HG02885 (cell line): ENCODE data around the gene CDC25A.

Source experiments
- ATAC-seq: cut with Tn5 transposase; IDR thresholded peaks from one replicate; pipeline ENCODE4 v1.9.1; 2021; ENCODE audit warnings: mild to moderate bottlenecking; ENCODE audit not compliant: unreplicated experiment, poor library complexity

CDC25A gene

GRCh38 chr3:48143567-48143966, 44.6 kb downstream of the CDC25A start:
- ATAC-seq: no peak

GRCh38 chr3:48142316-48142870, 45.8 kb downstream of the CDC25A start:
- ATAC-seq: no peak

- ATAC-seq: no peak
Observed at GRCh38 chr3:48141604-48142137, 46.5 kb downstream of the CDC25A start.

GRCh38 chr3:48140936-48141603, 47.1 kb downstream of the CDC25A start:
- no peak for ATAC-seq

- no peak for ATAC-seq
Observed at GRCh38 chr3:48140336-48140757, 47.9 kb downstream of the CDC25A start.

- no peak for ATAC-seq
Observed at GRCh38 chr3:48137425-48137999, 50.7 kb downstream of the CDC25A start.

- no peak for ATAC-seq
Observed at GRCh38 chr3:48135552-48136495, 52.4 kb downstream of the CDC25A start.

GRCh38 chr3:48130321-48130904, 57.8 kb downstream of the CDC25A start:
- ATAC-seq: no peak

GRCh38 chr3:48129921-48130320, 58.3 kb downstream of the CDC25A start:
- ATAC-seq: no peak

GRCh38 chr3:48128774-48129173, 59.4 kb downstream of the CDC25A start:
- ATAC-seq: no peak

- no peak for ATAC-seq
Observed at GRCh38 chr3:48125886-48126622, 62.2 kb downstream of the CDC25A start.

- no peak for ATAC-seq
Observed at GRCh38 chr3:48125013-48125705, 63.1 kb downstream of the CDC25A start.

- ATAC-seq: no peak
Observed at GRCh38 chr3:48123346-48123745, 64.9 kb downstream of the CDC25A start.

- ATAC-seq: no peak
Observed at GRCh38 chr3:48122504-48122903, 65.7 kb downstream of the CDC25A start.

GRCh38 chr3:48120223-48120622, 68.0 kb downstream of the CDC25A start:
- ATAC-seq: no peak

GRCh38 chr3:48119505-48120193, 68.6 kb downstream of the CDC25A start:
- ATAC-seq: no peak

- ATAC-seq: no peak
Observed at GRCh38 chr3:48118928-48119327, 69.3 kb downstream of the CDC25A start.

GRCh38 chr3:48118322-48118721, 69.9 kb downstream of the CDC25A start:
- no peak for ATAC-seq
